B cell (primary cell): Measurements from ENCODE around the gene FYN.

Source experiments
- CTCF ChIP-seq: fragments of 200-600 bp; IDR thresholded peaks from one replicate; pipeline ENCODE4 v1.8.0; 2022; ENCODE audit warnings: antibody characterized with exemption, mild to moderate bottlenecking
- EZH2 ChIP-seq: IDR thresholded peaks from 2 replicates; pipeline ENCODE4 v1.6.1; 2012; ENCODE audit warnings: borderline replicate concordance, low read depth, mild to moderate bottlenecking, moderate library complexity, low read length; ENCODE audit not compliant: insufficient read depth, poor library complexity, severe bottlenecking

- TF ChIP-seq EZH2, result no peak
- TF ChIP-seq CTCF, result no peak
Measured at GRCh38 chr6:111757342-111757741, 115.9 kb downstream of the FYN start.
